Measurements from ENCODE around the gene HTR1D.
"Not testable (repeated sequence)": the region's sequence is repeated elsewhere in the genome, so short reads cannot be mapped to it uniquely, and the experiment has no call there.

HTR1D gene

DNA sequence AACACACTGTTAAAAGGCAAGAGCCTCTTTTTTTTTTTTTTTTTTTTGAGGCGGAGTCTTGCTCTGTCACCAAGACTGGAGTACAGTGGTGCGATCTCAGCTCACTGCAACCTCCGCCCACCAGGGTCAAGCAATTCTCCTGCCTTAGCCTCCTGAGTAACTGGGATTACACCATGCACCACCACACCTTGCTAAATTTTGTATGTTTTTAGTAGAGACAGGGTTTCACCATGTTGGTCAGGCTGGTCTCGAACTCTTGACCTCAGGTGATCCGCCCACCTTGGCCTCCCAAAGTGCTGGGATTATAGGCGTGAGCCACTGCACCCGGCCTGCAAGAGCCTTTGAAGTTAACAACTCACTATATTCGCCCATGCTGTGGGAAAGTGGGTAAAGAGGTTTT is 9.6 kb downstream of the HTR1D start:
- not testable (repeated sequence) for H3K36me3 ChIP-seq (ENCODE audit: control insufficient read depth, insufficient read depth, low read length); H3K27me3 ChIP-seq (ENCODE audit: control insufficient read depth, insufficient read depth, low read length); H3K4me3 ChIP-seq (ENCODE audit: low read length); DNase-seq (ENCODE audit: low read depth, low spot score); H3K4me1 ChIP-seq (ENCODE audit: control insufficient read depth, insufficient read depth, low read length); H3K27ac ChIP-seq (ENCODE audit: low read length); H3K9me3 ChIP-seq (ENCODE audit: control insufficient read depth, insufficient read depth, low read length)
- WGBS (ENCODE audit: insufficient coverage, insufficient read length): no CpG with 5 or more reads among the region's 8 CpGs

DNA sequence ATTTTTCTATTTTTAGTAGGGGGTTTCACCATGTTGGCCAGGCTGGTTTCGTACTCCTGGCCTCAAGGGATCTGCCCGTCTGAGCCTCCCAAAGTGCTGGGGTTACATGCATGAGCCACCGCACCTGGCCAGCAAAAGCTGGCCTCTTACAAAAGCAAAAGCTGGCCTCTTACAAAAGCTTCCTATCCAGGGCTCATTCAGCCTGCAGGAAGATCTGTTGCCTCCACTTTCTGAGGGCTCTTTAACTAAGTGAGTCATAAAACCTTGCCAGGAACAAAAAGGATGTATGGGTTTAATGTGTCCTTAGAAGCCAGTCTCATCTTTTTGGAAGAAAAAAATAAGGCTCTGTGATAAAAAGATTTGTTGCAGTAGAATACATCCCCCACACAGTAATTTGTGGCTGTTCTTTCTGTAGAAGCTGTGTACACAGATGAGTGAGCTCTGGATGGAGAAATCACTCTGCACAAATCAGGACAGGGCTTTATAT is 15.0 kb downstream of the HTR1D start:
- H3K4me3 ChIP-seq (ENCODE audit: low read length): no peak overlapping the region
- no peaks in the 10 kb centered on the region for H3K27me3 ChIP-seq (ENCODE audit: control insufficient read depth, insufficient read depth, low read length)
- no peaks in the 10 kb centered on the region for H3K36me3 ChIP-seq (ENCODE audit: control insufficient read depth, insufficient read depth, low read length)
- DNase-seq (ENCODE audit: low read depth, low spot score): no peak
- H3K9me3 ChIP-seq (ENCODE audit: control insufficient read depth, insufficient read depth, low read length): no peaks in the 10 kb centered on the region
- no CpG with 5 or more reads among the region's 3 CpGs for WGBS (ENCODE audit: insufficient coverage, insufficient read length)
- no peaks in the 10 kb centered on the region for H3K4me1 ChIP-seq (ENCODE audit: control insufficient read depth, insufficient read depth, low read length)
- no peak overlapping the region for H3K27ac ChIP-seq (ENCODE audit: low read length)

- no CpG with 5 or more reads among the region's 1 CpG for WGBS (ENCODE audit: insufficient coverage, insufficient read length)
- Histone ChIP-seq H3K27ac (ENCODE audit: low read length) (no peak overlapping the region), H3K4me1 (ENCODE audit: control insufficient read depth, insufficient read depth, low read length) (no peaks in the 10 kb centered on the region), H3K27me3 (ENCODE audit: control insufficient read depth, insufficient read depth, low read length) (no peaks in the 10 kb centered on the region), H3K36me3 (ENCODE audit: control insufficient read depth, insufficient read depth, low read length) (no peaks in the 10 kb centered on the region), H3K4me3 (ENCODE audit: low read length) (no peak overlapping the region), H3K9me3 (ENCODE audit: control insufficient read depth, insufficient read depth, low read length) (no peaks in the 10 kb centered on the region)
- no peak for DNase-seq (ENCODE audit: low read depth, low spot score)
These were observed 16.4 kb downstream of the HTR1D start for GRCh38 chr1:23200883-23201282.

GRCh38 chr1:23198373-23198772 is 18.9 kb downstream of the HTR1D start:
- Histone ChIP-seq H3K27me3 (ENCODE audit: control insufficient read depth, insufficient read depth, low read length) (no peaks in the 10 kb centered on the region), H3K27ac (ENCODE audit: low read length) (no peak overlapping the region), H3K4me3 (ENCODE audit: low read length) (no peak overlapping the region), H3K4me1 (ENCODE audit: control insufficient read depth, insufficient read depth, low read length) (no peaks in the 10 kb centered on the region), H3K36me3 (ENCODE audit: control insufficient read depth, insufficient read depth, low read length) (0 out of 2 replicates have a peak, but pooled peaks cover 2% of the 10 kb centered on the region), H3K9me3 (ENCODE audit: control insufficient read depth, insufficient read depth, low read length) (no peaks in the 10 kb centered on the region)
- DNase-seq (ENCODE audit: low read depth, low spot score): no peak
- no CpG with 5 or more reads among the region's 4 CpGs for WGBS (ENCODE audit: insufficient coverage, insufficient read length)

- Histone ChIP-seq H3K4me1 (ENCODE audit: control insufficient read depth, insufficient read depth, low read length) (no peaks in the 10 kb centered on the region), H3K9me3 (ENCODE audit: control insufficient read depth, insufficient read depth, low read length) (no peaks in the 10 kb centered on the region), H3K4me3 (ENCODE audit: low read length) (no peak overlapping the region), H3K27ac (ENCODE audit: low read length) (no peak overlapping the region), H3K36me3 (ENCODE audit: control insufficient read depth, insufficient read depth, low read length) (0 out of 2 replicates have a peak, but pooled peaks cover 3% of the 10 kb centered on the region), H3K27me3 (ENCODE audit: control insufficient read depth, insufficient read depth, low read length) (no peaks in the 10 kb centered on the region)
- WGBS (ENCODE audit: insufficient coverage, insufficient read length): no CpG with 5 or more reads among the region's 10 CpGs
- DNase-seq (ENCODE audit: low read depth, low spot score): no peak
These were observed 20.5 kb downstream of the HTR1D start for GRCh38 chr1:23196627-23197328.

DNA sequence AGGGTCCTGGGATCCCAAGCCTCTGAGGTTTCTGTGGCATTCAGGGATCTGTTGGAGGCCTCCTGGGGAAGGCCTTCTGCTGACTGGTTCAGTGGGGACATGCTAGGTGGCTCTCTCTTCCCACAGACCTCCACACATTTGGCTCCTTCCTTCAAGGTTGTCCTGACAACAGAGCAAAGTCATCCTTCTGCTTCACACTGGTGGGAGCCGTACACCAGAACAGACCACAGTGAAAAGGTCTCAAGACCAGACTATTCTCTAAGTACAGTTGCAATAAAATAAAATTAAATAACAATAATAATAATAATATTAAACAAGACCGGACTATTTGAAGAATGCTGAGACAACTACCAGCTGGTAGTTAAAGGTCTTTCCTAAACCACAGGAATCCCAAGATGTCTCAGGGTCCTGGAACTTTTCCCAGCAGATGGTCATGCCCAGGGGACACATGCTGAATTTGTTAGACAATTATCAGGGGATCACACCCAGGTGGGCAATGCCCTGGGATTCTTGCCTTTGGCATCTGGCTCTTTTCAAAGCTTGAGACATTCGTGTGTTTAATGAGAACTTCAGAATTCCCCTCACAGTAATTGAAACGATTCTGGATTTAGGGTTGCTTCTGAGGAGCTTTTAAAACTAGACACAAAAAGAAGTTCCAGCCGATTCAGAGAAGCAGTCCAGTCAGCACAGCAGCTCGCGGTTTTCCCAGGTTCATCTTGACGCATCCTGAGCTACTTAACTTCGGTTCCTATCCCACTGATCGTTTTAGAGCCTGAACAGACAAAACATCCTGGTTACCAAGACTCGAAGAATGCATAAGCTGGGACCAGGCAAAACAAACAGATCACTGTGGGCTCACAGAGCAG is 22.9 kb downstream of the HTR1D start:
- DNase-seq (ENCODE audit: low read depth, low spot score): no peak
- Histone ChIP-seq H3K4me1 (ENCODE audit: control insufficient read depth, insufficient read depth, low read length) (no peaks in the 10 kb centered on the region), H3K4me3 (ENCODE audit: low read length) (no peak overlapping the region), H3K27me3 (ENCODE audit: control insufficient read depth, insufficient read depth, low read length) (no peaks in the 10 kb centered on the region), H3K36me3 (ENCODE audit: control insufficient read depth, insufficient read depth, low read length) (0 out of 2 replicates have a peak, but pooled peaks cover 3% of the 10 kb centered on the region), H3K9me3 (ENCODE audit: control insufficient read depth, insufficient read depth, low read length) (no peaks in the 10 kb centered on the region), H3K27ac (ENCODE audit: low read length) (no peak overlapping the region)
- WGBS (ENCODE audit: insufficient coverage, insufficient read length): no CpG with 5 or more reads among the region's 11 CpGs

- Histone ChIP-seq H3K4me3 (ENCODE audit: low read length) (no peak overlapping the region), H3K36me3 (ENCODE audit: control insufficient read depth, insufficient read depth, low read length) (0 out of 2 replicates have a peak, but pooled peaks cover 3% of the 10 kb centered on the region), H3K27me3 (ENCODE audit: control insufficient read depth, insufficient read depth, low read length) (no peaks in the 10 kb centered on the region), H3K27ac (ENCODE audit: low read length) (no peak overlapping the region), H3K4me1 (ENCODE audit: control insufficient read depth, insufficient read depth, low read length) (no peaks in the 10 kb centered on the region), H3K9me3 (ENCODE audit: control insufficient read depth, insufficient read depth, low read length) (no peaks in the 10 kb centered on the region)
- no CpG with 5 or more reads among the region's 27 CpGs for whole genome bisulfite sequencing (ENCODE audit: insufficient coverage, insufficient read length)
- DNase-seq (ENCODE audit: low read depth, low spot score): no peak
These were observed 23.7 kb downstream of the HTR1D start for GRCh38 chr1:23193391-23194118.

DNA sequence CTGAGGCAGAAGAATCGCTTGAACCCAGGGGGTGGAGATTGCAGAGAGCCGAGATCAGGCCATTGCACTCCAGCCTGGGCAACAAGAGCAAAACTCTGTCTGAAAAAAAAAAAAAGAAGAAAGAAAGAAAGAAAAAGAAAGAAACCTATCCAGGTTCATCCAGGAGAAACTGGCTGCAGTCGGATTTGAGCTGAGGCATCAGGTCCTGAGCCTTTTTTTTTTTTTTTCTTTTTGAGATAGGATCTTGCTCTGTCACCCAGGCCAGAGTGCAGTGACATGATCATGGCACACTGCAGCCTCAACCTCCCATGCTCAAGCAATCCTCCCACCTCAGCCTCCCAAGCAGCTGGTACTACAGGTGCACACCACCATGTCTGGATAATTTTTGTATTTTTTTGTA is 26.1 kb downstream of the HTR1D start:
- H3K4me3 ChIP-seq (ENCODE audit: low read length): no peak overlapping the region
- no peak overlapping the region for H3K27ac ChIP-seq (ENCODE audit: low read length)
- 0 out of 2 replicates have a peak, but pooled peaks cover 3% of the 10 kb centered on the region for H3K36me3 ChIP-seq (ENCODE audit: control insufficient read depth, insufficient read depth, low read length)
- DNase-seq (ENCODE audit: low read depth, low spot score): no peak
- H3K27me3 ChIP-seq (ENCODE audit: control insufficient read depth, insufficient read depth, low read length): no peaks in the 10 kb centered on the region
- WGBS (ENCODE audit: insufficient coverage, insufficient read length): no CpG with 5 or more reads among the region's 3 CpGs
- no peaks in the 10 kb centered on the region for H3K9me3 ChIP-seq (ENCODE audit: control insufficient read depth, insufficient read depth, low read length)
- no peaks in the 10 kb centered on the region for H3K4me1 ChIP-seq (ENCODE audit: control insufficient read depth, insufficient read depth, low read length)

- H3K9me3 ChIP-seq (ENCODE audit: control insufficient read depth, insufficient read depth, low read length); H3K4me1 ChIP-seq (ENCODE audit: control insufficient read depth, insufficient read depth, low read length); H3K27me3 ChIP-seq (ENCODE audit: control insufficient read depth, insufficient read depth, low read length); H3K36me3 ChIP-seq (ENCODE audit: control insufficient read depth, insufficient read depth, low read length); H3K4me3 ChIP-seq (ENCODE audit: low read length); DNase-seq (ENCODE audit: low read depth, low spot score); H3K27ac ChIP-seq (ENCODE audit: low read length): not testable (repeated sequence)
- WGBS (ENCODE audit: insufficient coverage, insufficient read length): no CpG with 5 or more reads among the region's 13 CpGs
These were observed 28.3 kb downstream of the HTR1D start for GRCh38 chr1:23188936-23189452.

DNA sequence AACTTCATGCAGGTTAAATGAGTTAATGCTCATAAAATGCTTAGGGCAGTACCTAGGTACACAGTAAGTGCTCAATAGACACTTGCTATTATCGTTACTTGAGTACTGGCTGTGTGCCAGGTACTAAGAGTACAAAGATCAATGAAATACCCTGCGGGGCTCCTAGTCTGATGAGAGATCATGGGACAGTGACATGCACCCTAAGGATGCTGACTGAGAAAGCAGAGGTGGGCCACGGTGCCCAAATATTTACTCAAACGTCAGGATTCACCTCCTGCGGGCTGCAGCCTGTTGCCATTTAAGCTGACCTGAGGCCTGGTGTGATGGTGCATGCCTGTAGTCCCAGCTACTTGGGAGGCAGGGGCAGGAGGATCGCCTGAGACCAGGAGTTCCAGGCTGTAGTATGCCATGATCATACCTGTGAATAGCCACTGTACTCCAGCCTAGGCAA is 28.8 kb downstream of the HTR1D start:
- Histone ChIP-seq H3K36me3 (ENCODE audit: control insufficient read depth, insufficient read depth, low read length) (0 out of 2 replicates have a peak, but pooled peaks cover 1% of the 10 kb centered on the region), H3K9me3 (ENCODE audit: control insufficient read depth, insufficient read depth, low read length) (no peaks in the 10 kb centered on the region), H3K27me3 (ENCODE audit: control insufficient read depth, insufficient read depth, low read length) (no peaks in the 10 kb centered on the region), H3K27ac (ENCODE audit: low read length) (no peak overlapping the region), H3K4me3 (ENCODE audit: low read length) (no peak overlapping the region), H3K4me1 (ENCODE audit: control insufficient read depth, insufficient read depth, low read length) (no peaks in the 10 kb centered on the region)
- no peak for DNase-seq (ENCODE audit: low read depth, low spot score)
- no CpG with 5 or more reads among the region's 6 CpGs for WGBS (ENCODE audit: insufficient coverage, insufficient read length)

All from iPS DF 6.9 (cell line).